PFSK-1 (cell line): ENCODE data around the gene DNTT.

Experiments
- FOXP2 ChIP-seq: optimal IDR thresholded peaks from 2 replicates; pipeline ENCODE3; 2011; ENCODE audit warnings: borderline replicate concordance, control low read depth, inconsistent platforms; ENCODE audit not compliant: insufficient read depth; ENCODE audit errors: extremely low read length, extremely low read depth
- POLR2AphosphoS5 ChIP-seq: IDR thresholded peaks from 2 replicates; pipeline ENCODE4 v1.6.1; 2012; ENCODE audit warnings: low read depth, mild to moderate bottlenecking, control low read depth, low read length, moderate library complexity
- SIN3A ChIP-seq: IDR thresholded peaks from 2 replicates; pipeline ENCODE4 v1.6.1; 2012; ENCODE audit warnings: mild to moderate bottlenecking, low read length, moderate library complexity, borderline replicate concordance; ENCODE audit not compliant: insufficient read depth
- TAF1 ChIP-seq: IDR thresholded peaks from 2 replicates; pipeline ENCODE4 v1.6.1; 2012; ENCODE audit warnings: low read length, control low read depth, borderline replicate concordance; ENCODE audit not compliant: insufficient read depth
- TF ChIP-seq, protein P1 (sequence below), 2 experiments: IDR thresholded peaks; 2 replicates each; pipeline versions ENCODE4 v1.6.1 to v1.8.0; 2011 to 2012; ENCODE audit warnings: low read depth in 2 of 2, low read length in 2 of 2, control low read depth in 1 of 2, inconsistent platforms in 1 of 2, mild to moderate bottlenecking in 1 of 2, moderate library complexity in 1 of 2; ENCODE audit not compliant: insufficient read depth in 1 of 2

The DNTT gene

GRCh38 chr10:96268341-96268909 lies 35.8 kb upstream of the DNTT start:
- no peak for TF ChIP-seq SIN3A
- TF ChIP-seq, protein P1, sequence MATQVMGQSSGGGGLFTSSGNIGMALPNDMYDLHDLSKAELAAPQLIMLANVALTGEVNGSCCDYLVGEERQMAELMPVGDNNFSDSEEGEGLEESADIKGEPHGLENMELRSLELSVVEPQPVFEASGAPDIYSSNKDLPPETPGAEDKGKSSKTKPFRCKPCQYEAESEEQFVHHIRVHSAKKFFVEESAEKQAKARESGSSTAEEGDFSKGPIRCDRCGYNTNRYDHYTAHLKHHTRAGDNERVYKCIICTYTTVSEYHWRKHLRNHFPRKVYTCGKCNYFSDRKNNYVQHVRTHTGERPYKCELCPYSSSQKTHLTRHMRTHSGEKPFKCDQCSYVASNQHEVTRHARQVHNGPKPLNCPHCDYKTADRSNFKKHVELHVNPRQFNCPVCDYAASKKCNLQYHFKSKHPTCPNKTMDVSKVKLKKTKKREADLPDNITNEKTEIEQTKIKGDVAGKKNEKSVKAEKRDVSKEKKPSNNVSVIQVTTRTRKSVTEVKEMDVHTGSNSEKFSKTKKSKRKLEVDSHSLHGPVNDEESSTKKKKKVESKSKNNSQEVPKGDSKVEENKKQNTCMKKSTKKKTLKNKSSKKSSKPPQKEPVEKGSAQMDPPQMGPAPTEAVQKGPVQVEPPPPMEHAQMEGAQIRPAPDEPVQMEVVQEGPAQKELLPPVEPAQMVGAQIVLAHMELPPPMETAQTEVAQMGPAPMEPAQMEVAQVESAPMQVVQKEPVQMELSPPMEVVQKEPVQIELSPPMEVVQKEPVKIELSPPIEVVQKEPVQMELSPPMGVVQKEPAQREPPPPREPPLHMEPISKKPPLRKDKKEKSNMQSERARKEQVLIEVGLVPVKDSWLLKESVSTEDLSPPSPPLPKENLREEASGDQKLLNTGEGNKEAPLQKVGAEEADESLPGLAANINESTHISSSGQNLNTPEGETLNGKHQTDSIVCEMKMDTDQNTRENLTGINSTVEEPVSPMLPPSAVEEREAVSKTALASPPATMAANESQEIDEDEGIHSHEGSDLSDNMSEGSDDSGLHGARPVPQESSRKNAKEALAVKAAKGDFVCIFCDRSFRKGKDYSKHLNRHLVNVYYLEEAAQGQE (IDR thresholded peaks at IDR 0.05; ENCODE audit: insufficient read depth in 1 of 2, low read depth in 2 of 2, low read length in 2 of 2), result no peak
- no peak for TF ChIP-seq TAF1
- TF ChIP-seq POLR2AphosphoS5, result no peak
- TF ChIP-seq FOXP2, result no peak

- TF ChIP-seq POLR2AphosphoS5 (no peak), TAF1 (no peak), FOXP2 (no peak)
These were observed 34.6 kb upstream of the DNTT start for GRCh38 chr10:96269438-96270300.

- TF ChIP-seq TAF1, result no peak
- TF ChIP-seq POLR2AphosphoS5, result no peak
- no peak for TF ChIP-seq SIN3A
- TF ChIP-seq, protein P1 (IDR thresholded peaks at IDR 0.05; ENCODE audit: insufficient read depth in 1 of 2, low read depth in 2 of 2, low read length in 2 of 2), result no peak
- no peak for TF ChIP-seq FOXP2
These were observed 33.7 kb upstream of the DNTT start for GRCh38 chr10:96270571-96270970.

DNA sequence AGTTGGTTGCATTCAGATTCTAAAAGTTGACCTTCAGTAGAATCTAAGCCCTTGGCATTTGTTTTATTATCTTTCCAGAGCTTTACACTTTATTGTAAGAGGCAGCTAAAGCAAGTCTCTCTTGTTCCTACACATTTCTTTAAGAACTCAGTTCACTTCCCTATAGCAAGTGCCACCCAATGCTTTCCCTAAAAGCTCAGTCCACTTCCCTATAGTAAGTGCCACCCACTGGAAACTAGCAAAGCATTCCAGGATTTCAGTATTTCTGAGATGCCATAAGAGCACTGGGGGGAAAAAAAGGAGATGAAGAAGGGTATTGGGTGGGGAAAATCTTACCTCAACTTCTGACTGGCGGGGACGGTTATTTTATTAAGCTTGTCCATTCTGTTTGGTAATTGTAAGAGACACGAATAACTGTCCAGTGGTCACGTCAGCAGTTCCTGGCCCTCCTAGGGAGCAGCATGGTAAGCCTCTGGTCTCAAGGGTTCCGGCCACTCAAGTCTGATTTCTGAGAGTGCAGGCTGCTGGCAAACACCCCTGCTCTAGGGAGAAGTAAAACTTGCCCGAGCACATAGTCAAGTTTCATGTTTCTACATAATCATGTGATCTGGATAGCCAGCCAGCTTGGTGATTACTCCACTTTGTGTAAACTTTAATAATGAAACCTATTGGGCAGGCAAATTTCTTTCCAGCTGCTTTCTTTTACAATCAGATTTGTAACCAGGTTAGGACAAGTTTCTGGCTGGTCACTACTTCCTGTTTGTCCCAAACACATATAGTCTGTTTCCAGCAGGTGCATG lies 33.0 kb upstream of the DNTT start, which contains the start of gene BLNK:
Gene BLNK, minus strand, starts transcription at position 554 of the 800 bp plus-strand sequence. Its CDS starts 171 bp downstream, at position 383.
- TF ChIP-seq, protein P1 (IDR thresholded peaks at IDR 0.05; ENCODE audit: insufficient read depth in 1 of 2, low read depth in 2 of 2, low read length in 2 of 2), result no peak
- TF ChIP-seq TAF1, result no peak

DNA sequence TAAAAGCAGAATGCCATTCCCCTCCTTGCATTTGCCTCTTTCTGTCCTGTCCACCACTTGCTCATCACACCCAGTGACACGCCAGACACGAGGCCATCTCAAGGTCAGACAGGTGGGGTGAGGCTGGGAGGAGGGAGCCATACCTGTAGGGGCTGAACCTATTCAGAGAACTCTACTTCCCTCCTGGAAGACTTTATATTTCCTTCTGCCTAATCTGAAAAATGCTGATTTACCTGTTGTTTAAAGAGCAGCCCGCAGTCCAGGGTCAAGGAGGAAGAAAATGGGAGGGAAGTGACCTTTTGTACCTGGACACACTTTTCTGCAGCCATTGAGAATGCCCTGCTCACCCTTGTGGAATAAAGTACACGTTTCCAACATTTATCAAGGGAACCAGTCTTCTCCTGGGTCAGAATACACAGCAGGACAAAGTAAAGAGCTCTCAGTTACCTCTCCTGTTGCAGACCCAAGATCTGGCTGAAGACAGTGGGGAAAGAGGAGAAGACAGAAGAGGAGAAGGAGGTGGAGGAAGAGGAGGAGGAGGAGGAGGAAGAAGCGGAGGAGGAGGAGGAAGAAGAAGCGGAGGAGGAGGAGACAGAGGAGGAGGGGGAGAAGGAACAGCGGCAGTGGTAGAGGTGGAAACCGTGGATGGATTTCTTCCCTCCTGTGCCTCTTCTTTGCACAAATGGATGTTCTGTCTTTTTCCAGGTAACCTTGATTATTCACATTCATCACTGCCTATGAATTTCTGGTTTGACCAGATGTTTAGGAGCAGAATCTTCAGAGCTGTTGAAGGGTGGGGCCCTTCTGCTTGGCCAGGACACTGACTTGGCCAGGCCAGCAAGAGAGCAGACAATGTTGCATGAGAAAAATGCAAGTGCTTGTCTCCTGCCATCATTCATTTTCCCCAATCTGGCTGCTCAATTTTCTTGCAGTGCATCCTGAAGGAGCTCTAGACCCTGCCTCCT lies 31.6 kb upstream of the DNTT start:
- TF ChIP-seq FOXP2 (no peak), TAF1 (no peak), POLR2AphosphoS5 (no peak), SIN3A (no peak)
- TF ChIP-seq, protein P1 (IDR thresholded peaks at IDR 0.05; ENCODE audit: insufficient read depth in 1 of 2, low read depth in 2 of 2, low read length in 2 of 2), result no peak
